Measurements from ENCODE around the gene FAM149A.

- TF ChIP-seq CTCF (IDR thresholded peaks at IDR 0.05 in 2 of 3, conservative IDR thresholded peaks at IDR 0.05 in 1 of 3; ENCODE audit: borderline replicate concordance in 1 of 3, insufficient read depth in 1 of 3, low read depth in 2 of 3, low read length in 2 of 3) (no peak), POLR2A (IDR thresholded peaks at IDR 0.05; ENCODE audit: borderline replicate concordance, extremely low read depth, insufficient read depth, insufficient read length) (no peak), YY1 (IDR thresholded peaks at IDR 0.05; ENCODE audit: extremely low read depth, insufficient replicate concordance, low read depth, low read length) (no peak), POLR2AphosphoS5 (IDR thresholded peaks at IDR 0.05; ENCODE audit: low read depth, low read length) (no peak), ZBTB33 (IDR thresholded peaks at IDR 0.05; ENCODE audit: extremely low read depth, insufficient replicate concordance, low read length) (no peak)
Observed at GRCh38 chr4:186074189-186074588, 30.3 kb upstream of the FAM149A start.

Measured in HCT116 (cell line).